Activated T-helper 17 cell treated with anti-CD3 and anti-CD28 coated beads, Interleukin-2, amount 50 U/mL, for 72 hours (primary cell): ENCODE measurements around the gene COL25A1. TPM values are rescaled to one million over a fixed set of nuclear protein-coding genes. Genes with fewer than 3 reads are reported as not detected.

ENCODE experiments used
- ATAC-seq: fragments of 150-1000 bp; cut with Tn5 transposase; replicated peaks from 2 replicates; pipeline ENCODE4 v1.10.0; 2021; ENCODE audit warnings: mild to moderate bottlenecking, moderate library complexity
- H3K27ac Mint-ChIP-seq: one replicate; pipeline ENCODE4 v1.8.0; 2022; ENCODE audit warnings: mixed read lengths
- H3K27me3 Mint-ChIP-seq: one replicate; pipeline ENCODE4 v1.8.0; 2022; ENCODE audit warnings: mixed read lengths
- H3K36me3 Mint-ChIP-seq: one replicate; pipeline ENCODE4 v1.8.0; 2022; ENCODE audit warnings: low read depth, mild to moderate bottlenecking, mixed read lengths
- H3K4me1 Mint-ChIP-seq: one replicate; pipeline ENCODE4 v1.8.0; 2022; ENCODE audit warnings: mixed read lengths
- H3K4me3 Mint-ChIP-seq: one replicate; pipeline ENCODE4 v1.8.0; 2022; ENCODE audit warnings: mild to moderate bottlenecking, mixed read lengths
- H3K9me3 Mint-ChIP-seq: one replicate; pipeline ENCODE4 v1.8.0; 2022; ENCODE audit warnings: mixed read lengths
- total RNA-seq, 2 donors: library from RNA; stranded (reverse); gene quantifications; one replicate each; pipeline ENCODE4 v1.2.3, GENCODE V29; 2022

Gene COL25A1
- total RNA-seq, 2 donors from 2014 or later = 0.08 TPM; not detected in 1

DNA sequence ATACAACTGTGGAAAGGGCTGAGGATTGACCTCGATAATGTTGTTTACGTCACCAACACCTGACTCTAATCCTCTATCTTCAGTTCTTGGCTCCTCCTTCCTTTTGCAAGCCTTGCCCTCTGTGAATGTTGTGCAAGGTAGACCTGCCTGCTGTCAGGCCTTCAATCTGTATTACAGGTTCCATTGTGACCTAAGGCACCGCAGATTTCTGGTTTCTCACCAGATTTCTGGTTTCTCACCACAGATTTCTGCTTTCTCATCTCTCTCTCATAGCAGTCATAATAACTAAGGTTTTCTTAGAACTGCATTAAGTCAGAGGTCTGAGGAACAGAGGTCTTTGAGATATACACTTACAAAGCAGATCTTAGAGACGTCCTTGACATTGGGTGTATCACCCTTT lies 488.1 kb downstream of the COL25A1 start:
- peaks cover 7% of the 10 kb centered on the region for H3K4me1 Mint-ChIP-seq
- ATAC-seq = peak; percentile 82
- peaks cover 30% of the 10 kb centered on the region for H3K27me3 Mint-ChIP-seq
- no peaks in the 10 kb centered on the region for H3K36me3 Mint-ChIP-seq
- no peaks in the 10 kb centered on the region for H3K9me3 Mint-ChIP-seq
- no peak overlapping the region for H3K4me3 Mint-ChIP-seq
- H3K27ac Mint-ChIP-seq = no peak overlapping the region

DNA sequence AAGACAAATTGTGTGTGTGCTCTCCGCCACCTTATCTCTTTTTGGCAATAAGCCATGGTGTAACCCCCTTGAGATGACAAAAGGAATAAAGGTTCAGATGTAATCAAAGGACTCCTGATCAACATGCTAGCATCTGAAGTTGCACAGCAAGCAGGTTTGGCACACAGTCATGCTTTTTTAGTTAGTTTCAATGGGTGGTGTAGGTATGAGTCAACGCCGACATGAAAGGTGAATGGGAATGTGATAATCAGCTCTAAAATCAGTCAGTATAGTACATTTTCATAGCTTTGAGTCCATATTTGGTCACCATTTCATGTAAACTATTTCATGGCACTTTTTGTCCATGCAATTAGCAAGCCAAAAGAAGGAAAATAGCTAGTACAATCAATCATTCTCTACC lies 489.2 kb downstream of the COL25A1 start:
- Mint-ChIP-seq H3K27me3 (peaks cover 30% of the 10 kb centered on the region), H3K4me1 (peaks cover 7% of the 10 kb centered on the region), H3K27ac (no peak overlapping the region), H3K9me3 (no peaks in the 10 kb centered on the region), H3K36me3 (no peaks in the 10 kb centered on the region), H3K4me3 (no peak overlapping the region)
- ATAC-seq = peak; percentile 77

DNA sequence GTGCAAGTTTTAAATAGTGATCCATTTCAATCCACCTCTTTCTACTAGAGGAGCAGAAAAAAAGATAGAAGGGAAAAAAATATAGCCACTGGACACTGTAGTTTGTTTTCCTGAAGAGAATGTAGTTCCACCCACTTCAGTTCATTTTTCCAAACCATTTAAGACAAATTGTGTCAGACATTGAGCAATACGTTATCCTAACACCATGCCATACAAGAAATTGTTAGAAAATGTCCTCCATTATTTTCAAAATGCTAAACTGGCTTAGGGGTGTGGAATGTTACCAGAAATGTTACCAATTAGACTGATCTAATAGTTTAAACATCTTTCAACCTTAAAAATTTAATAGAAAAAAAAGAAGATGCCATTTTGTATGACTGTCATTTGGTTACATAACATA lies 491.0 kb downstream of the COL25A1 start:
- H3K4me3 Mint-ChIP-seq = no peak overlapping the region
- H3K36me3 Mint-ChIP-seq = no peaks in the 10 kb centered on the region
- H3K4me1 Mint-ChIP-seq = peaks cover 7% of the 10 kb centered on the region
- H3K9me3 Mint-ChIP-seq = no peaks in the 10 kb centered on the region
- H3K27ac Mint-ChIP-seq = no peak overlapping the region
- H3K27me3 Mint-ChIP-seq = peaks cover 35% of the 10 kb centered on the region
- no peak for ATAC-seq

DNA sequence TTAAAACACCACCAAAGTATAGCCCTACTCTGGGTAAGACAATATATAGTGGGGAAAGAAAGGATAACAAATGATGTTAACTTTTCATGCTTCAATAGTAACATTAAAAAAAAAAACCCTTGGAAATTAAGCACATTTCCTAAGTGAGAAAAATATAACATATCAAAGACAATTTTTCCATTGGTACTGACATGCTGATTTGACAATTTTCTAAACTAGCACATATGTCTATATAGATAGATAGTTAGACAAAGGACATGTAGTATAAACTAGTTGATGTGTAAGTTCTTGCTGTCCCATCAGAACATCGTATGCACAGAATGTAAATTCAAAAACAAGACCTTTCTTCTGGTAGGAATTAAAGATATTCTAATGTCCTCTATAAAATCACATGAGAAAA lies 492.4 kb downstream of the COL25A1 start:
- no peaks in the 10 kb centered on the region for H3K9me3 Mint-ChIP-seq
- no peaks in the 10 kb centered on the region for H3K36me3 Mint-ChIP-seq
- H3K4me1 Mint-ChIP-seq = peaks cover 7% of the 10 kb centered on the region
- H3K27ac Mint-ChIP-seq = no peak overlapping the region
- no peak for ATAC-seq
- H3K27me3 Mint-ChIP-seq = peaks cover 26% of the 10 kb centered on the region
- H3K4me3 Mint-ChIP-seq = no peak overlapping the region

DNA sequence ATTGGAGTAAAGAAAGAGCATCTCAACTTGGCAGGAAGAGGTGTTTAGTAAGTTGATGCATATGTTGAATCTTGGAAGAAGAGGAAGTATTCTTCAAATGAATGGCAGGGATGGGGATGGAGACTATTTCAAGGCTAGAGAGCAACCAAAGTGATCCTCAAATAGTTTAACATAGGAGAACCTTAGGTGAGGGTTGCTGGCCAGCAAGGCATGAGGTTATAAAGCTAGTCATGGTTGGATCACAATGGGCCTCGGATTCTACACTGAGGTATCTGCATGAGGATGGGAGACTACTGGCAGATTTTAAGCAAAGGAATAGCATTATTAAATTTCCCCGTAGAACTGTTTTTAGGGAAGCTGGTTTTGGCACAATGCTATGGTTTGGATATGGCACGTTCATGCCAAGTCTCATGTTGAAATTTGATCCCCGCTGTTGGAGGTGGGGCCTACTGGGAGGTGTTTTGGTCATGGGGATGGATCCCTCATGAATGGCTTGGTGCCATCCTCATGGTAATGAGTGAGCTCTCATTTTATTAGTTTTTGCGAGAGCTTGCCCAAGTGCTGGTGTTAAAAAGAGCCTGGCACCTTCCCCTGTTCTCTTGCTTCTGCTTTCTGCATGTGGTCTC lies 497.7 kb downstream of the COL25A1 start:
- Mint-ChIP-seq H3K27ac (no peak overlapping the region), H3K36me3 (no peaks in the 10 kb centered on the region), H3K4me3 (no peak overlapping the region), H3K27me3 (peaks cover 12% of the 10 kb centered on the region), H3K9me3 (no peaks in the 10 kb centered on the region), H3K4me1 (no peaks in the 10 kb centered on the region)
- no peak for ATAC-seq

DNA sequence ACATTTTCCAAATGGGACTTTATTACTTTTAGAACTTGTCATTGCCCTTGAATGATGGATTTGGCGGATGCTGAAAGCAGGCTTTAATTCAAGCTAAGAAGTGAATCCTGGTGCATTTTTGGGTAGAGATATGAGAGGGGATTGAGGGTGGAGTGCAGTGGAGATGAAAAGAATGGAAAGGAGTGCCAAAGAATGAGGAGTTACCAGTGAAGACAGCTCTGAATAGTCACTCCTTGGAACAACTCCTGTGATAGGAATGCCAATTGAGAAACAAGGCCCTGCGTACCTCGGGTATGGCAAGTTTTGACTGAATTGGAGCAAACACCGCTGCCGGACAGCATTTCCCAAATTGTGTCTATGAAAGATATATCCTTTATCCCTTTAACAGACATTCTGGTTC lies 503.2 kb downstream of the COL25A1 start:
- Mint-ChIP-seq H3K9me3 (no peaks in the 10 kb centered on the region), H3K36me3 (no peaks in the 10 kb centered on the region), H3K27ac (no peak overlapping the region), H3K27me3 (no peaks in the 10 kb centered on the region), H3K4me1 (no peaks in the 10 kb centered on the region), H3K4me3 (no peak overlapping the region)
- ATAC-seq = no peak

DNA sequence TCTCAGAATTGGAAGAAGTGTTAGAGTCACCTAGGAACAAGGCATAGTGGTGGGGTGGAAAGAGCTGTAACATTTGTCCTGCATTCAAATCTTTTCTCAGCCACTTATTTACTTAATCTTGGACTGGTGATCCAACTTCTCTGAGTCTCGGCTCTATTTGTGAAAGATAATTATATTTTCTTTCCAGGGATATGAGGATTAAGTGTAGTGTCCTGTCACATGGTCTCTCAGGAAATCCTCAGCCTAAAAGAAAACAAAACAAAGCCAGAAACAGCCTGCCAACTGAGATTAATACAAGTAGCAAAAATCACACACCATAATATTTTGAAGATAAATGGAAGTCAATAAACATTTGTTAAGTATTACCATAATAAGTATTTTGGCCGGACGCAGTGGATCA lies 506.3 kb downstream of the COL25A1 start:
- ATAC-seq = no peak
- Mint-ChIP-seq H3K4me3 (no peak overlapping the region), H3K27me3 (no peaks in the 10 kb centered on the region), H3K36me3 (no peaks in the 10 kb centered on the region), H3K4me1 (no peaks in the 10 kb centered on the region), H3K9me3 (no peaks in the 10 kb centered on the region), H3K27ac (no peak overlapping the region)

DNA sequence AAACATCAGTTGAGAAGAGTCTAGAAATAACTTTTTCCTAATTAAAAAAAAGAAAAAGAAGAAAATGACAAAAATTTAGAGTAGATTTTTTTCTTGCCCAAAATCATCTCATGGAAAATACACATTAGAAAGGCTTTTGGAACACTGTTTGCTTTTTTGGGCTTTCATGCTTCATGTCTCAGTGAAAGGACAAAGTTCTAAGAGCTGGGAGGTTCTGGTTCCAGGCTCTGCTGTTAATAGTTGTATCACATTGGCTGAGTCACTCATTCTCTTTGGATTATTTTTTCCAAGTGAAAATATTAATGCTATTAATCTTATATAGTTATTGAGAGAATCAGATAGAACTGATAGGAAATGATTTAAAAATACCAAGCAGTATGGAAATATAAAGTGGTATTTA lies 506.7 kb downstream of the COL25A1 start:
- no peaks in the 10 kb centered on the region for H3K9me3 Mint-ChIP-seq
- H3K4me1 Mint-ChIP-seq = no peaks in the 10 kb centered on the region
- H3K27me3 Mint-ChIP-seq = no peaks in the 10 kb centered on the region
- no peak for ATAC-seq
- H3K4me3 Mint-ChIP-seq = no peak overlapping the region
- no peaks in the 10 kb centered on the region for H3K36me3 Mint-ChIP-seq
- H3K27ac Mint-ChIP-seq = no peak overlapping the region

DNA sequence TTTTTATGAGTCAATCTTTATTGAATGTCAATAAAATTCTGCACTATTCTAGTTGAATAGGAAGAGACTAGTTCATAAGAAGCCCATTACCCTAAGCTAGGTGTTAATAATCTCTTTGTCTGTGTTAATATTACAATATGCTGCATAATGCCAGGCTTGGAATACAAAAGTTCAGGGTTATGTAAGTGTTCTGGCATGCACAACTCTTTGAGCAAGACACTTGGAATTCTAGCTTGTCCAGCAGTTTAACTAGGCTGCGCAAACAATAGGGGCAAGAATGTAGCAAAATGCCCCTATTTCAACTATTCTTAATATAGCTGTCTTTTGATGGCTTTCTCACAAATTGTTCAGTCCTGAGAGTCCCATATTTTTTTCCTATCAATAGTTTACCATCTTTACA lies 508.3 kb downstream of the COL25A1 start:
- no peaks in the 10 kb centered on the region for H3K4me1 Mint-ChIP-seq
- no peak overlapping the region for H3K27ac Mint-ChIP-seq
- ATAC-seq = no peak
- H3K9me3 Mint-ChIP-seq = no peaks in the 10 kb centered on the region
- H3K27me3 Mint-ChIP-seq = no peaks in the 10 kb centered on the region
- no peak overlapping the region for H3K4me3 Mint-ChIP-seq
- H3K36me3 Mint-ChIP-seq = no peaks in the 10 kb centered on the region

DNA sequence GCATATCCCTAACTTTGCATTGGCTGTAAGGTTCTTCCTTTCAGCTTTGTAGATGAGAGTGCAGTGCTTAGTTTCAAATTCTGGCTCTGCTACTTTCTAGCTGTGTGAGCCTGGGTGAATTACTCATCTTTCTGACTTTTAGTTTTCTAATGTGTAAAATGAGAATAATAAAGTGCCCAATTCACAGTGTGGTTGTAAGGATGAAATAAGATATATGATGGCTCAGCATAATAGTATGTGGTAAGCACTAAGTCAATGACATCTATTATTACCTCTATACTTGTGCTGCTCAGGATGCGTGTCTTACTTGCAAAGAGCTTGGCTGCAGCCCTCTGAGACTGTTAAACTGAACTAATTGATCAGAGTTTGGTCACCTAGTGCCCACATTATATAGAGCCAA lies 509.0 kb downstream of the COL25A1 start:
- Mint-ChIP-seq H3K36me3 (no peaks in the 10 kb centered on the region), H3K4me3 (no peak overlapping the region), H3K27me3 (no peaks in the 10 kb centered on the region), H3K4me1 (no peaks in the 10 kb centered on the region), H3K27ac (no peak overlapping the region), H3K9me3 (no peaks in the 10 kb centered on the region)
- no peak for ATAC-seq

DNA sequence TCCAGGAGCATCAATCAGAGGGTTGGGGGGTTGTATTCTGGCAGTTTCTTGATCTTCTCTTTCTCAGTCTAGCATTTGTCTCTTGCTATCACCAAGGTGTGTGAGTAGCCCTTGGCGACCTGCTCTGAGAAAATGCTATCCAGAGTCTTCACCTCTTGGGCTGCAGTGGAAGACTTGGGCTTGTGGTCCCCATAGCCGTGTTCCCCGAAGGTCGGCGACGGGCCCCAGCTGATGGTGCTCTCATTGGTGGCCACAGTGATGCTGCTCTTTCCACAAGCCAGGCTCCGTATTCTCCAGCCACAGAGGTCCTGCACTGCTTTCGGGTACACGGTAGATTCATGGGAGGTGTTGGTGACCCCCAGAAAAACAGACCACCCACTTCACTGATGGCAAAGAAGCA lies 513.7 kb downstream of the COL25A1 start:
- Mint-ChIP-seq H3K36me3 (no peaks in the 10 kb centered on the region), H3K4me1 (no peaks in the 10 kb centered on the region), H3K9me3 (no peaks in the 10 kb centered on the region), H3K4me3 (no peak overlapping the region), H3K27ac (no peak overlapping the region), H3K27me3 (peaks cover 4% of the 10 kb centered on the region)
- ATAC-seq = no peak

DNA sequence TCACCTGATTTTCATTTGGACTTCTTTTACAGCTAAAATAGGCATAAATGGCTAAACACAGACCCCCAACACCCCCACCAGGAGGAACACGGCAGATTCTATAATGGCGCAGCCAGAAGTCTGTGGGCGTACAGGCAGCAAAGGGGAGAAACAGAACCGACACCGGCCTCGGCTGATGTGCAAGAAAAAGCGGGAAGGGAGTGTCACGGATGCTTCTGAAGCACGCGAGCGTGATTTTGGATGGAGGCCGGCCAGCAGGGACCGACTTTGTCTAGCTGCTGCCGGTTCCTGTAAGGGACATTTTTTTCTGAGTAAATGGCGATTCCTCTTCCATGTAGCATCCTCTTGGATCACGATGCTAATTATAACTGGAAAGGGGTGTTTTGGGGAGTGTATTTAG lies 514.7 kb downstream of the COL25A1 start:
- Mint-ChIP-seq H3K27ac (no peak overlapping the region), H3K9me3 (no peaks in the 10 kb centered on the region), H3K27me3 (peaks cover 4% of the 10 kb centered on the region), H3K4me3 (no peak overlapping the region), H3K36me3 (no peaks in the 10 kb centered on the region), H3K4me1 (no peaks in the 10 kb centered on the region)
- ATAC-seq = no peak

DNA sequence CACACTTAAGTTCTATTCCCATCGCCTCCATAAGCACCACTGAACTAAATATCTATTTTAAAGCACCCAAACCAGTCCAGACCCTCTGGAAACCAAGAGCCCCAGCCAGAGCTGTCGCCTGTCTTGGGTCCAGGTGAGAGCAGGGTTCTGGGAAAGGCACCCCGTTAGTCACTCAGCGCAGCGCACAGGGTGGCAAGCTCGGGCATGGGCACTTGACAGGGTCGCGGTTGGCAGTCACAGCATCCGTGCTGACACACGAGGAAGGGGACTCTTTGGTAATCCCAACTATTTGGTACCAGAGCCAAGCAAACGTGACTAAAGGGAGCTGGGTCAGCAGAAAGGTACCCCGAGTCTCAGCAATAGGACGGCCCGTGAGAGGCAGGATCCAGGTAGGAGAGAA lies 515.4 kb downstream of the COL25A1 start:
- H3K9me3 Mint-ChIP-seq = no peaks in the 10 kb centered on the region
- no peak overlapping the region for H3K4me3 Mint-ChIP-seq
- ATAC-seq = no peak

DNA sequence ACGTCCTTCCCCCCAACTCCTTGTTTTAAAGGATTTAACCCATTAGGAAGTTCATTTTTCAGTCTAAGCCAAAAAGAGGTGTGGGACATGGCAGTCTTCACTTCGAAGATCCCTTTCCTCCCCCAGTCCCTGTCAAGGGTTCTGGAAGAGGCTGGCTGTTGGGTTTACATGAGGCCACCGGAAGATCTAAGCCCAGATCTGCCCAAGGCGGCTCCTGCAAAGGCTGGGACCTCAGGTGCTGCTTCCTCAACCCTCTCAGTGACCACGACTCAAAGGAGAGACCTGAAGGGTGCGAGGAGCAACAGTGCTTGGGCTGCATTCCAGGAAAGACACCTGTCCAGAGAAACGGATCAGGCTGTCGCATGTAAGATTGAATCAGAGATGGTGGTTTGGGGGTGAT lies 516.1 kb downstream of the COL25A1 start:
- no peak overlapping the region for H3K27ac Mint-ChIP-seq
- H3K9me3 Mint-ChIP-seq = no peaks in the 10 kb centered on the region

More for the DNA sequence above, 515.4 kb downstream of the COL25A1 start:
- Mint-ChIP-seq H3K4me1 (no peaks in the 10 kb centered on the region), H3K36me3 (no peaks in the 10 kb centered on the region), H3K27ac (no peak overlapping the region), H3K27me3 (peaks cover 4% of the 10 kb centered on the region)

DNA sequence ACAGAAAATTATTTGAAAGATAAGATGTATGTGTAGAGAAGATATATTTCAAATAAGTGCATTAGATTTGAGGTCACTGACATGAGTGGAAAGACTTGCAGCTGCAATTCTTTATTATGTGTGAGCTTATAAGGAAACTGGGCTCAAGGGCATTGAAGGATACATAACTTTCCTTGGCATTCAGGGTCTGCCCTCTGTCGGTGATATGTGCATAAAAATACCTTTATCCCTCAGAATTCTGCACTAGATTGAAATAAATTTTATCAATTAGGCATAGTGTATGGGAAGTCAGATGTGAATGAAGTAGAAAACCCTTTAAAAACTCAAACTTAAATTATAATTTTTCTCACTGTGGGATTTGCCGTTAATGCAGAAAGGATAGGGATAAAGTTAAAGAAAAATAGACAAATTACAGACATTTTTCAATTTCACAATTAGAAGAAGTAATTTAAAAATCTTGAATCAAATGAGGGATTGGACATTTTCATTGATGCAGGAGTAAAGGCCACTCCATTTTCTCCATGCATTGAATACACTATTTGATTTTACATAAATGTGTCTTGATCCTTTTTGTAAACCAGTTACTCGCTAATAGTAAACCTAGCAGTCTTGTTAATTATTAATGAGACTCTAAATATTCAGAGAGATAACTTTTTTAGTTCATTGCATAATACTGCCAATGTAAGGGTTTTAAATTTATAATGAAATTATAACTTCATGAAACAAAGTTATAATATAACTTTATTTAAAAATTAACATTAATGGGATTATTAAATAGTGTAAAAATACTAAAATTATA lies 518.6 kb downstream of the COL25A1 start:
- Mint-ChIP-seq H3K9me3 (no peaks in the 10 kb centered on the region), H3K27ac (no peak overlapping the region), H3K27me3 (peaks cover 4% of the 10 kb centered on the region), H3K4me1 (no peaks in the 10 kb centered on the region), H3K4me3 (no peak overlapping the region), H3K36me3 (no peaks in the 10 kb centered on the region)
- ATAC-seq = no peak

More for the DNA sequence above, 516.1 kb downstream of the COL25A1 start:
- Mint-ChIP-seq H3K36me3 (no peaks in the 10 kb centered on the region), H3K27me3 (peaks cover 4% of the 10 kb centered on the region), H3K4me3 (no peak overlapping the region), H3K4me1 (no peaks in the 10 kb centered on the region)
- ATAC-seq = no peak
